Effector CD8-positive, alpha-beta T cell (primary cell): ENCODE measurements around the gene PSMA8.
"Not testable (repeated sequence)": the region's sequence is repeated elsewhere in the genome, so short reads cannot be mapped to it uniquely, and the experiment has no call there.

ENCODE experiments used
- DNase-seq: peaks from one replicate; lab custom pipeline; 2025; lab: John Stamatoyannopoulos, UW

Gene PSMA8

GRCh38 chr18:26175481-26175880 is 41.8 kb downstream of the PSMA8 start:
- no peak for DNase-seq

- DNase-seq = no peak
Measured at GRCh38 chr18:26176134-26176533, 42.5 kb downstream of the PSMA8 start.

- DNase-seq = no peak
Measured at GRCh38 chr18:26181343-26181826, 47.7 kb downstream of the PSMA8 start.

- DNase-seq = no peak
Measured at GRCh38 chr18:26183395-26184112, 49.9 kb downstream of the PSMA8 start.

GRCh38 chr18:26185267-26185666 is 51.6 kb downstream of the PSMA8 start:
- DNase-seq = no peak

- no peak for DNase-seq
Measured at GRCh38 chr18:26190506-26190905, 56.8 kb downstream of the PSMA8 start.

GRCh38 chr18:26192233-26192632 is 58.6 kb downstream of the PSMA8 start:
- no peak for DNase-seq

- no peak for DNase-seq
Measured at GRCh38 chr18:26196605-26197004, 62.9 kb downstream of the PSMA8 start.

- DNase-seq = not testable (repeated sequence)
Measured at GRCh38 chr18:26202001-26202400, 68.3 kb downstream of the PSMA8 start.

- no peak for DNase-seq
Measured at GRCh38 chr18:26205318-26205717, 71.6 kb downstream of the PSMA8 start.

GRCh38 chr18:26206488-26206887 is 72.8 kb downstream of the PSMA8 start:
- no peak for DNase-seq

- DNase-seq = no peak
Measured at GRCh38 chr18:26207937-26208336, 74.3 kb downstream of the PSMA8 start.

- DNase-seq = no peak
Measured at GRCh38 chr18:26208977-26209376, 75.3 kb downstream of the PSMA8 start.

GRCh38 chr18:26210147-26210546 is 76.5 kb downstream of the PSMA8 start:
- DNase-seq = no peak

- DNase-seq = peak; percentile 18
Measured at GRCh38 chr18:26215247-26215970, 81.7 kb downstream of the PSMA8 start.

- no peak for DNase-seq
Measured at GRCh38 chr18:26225022-26225693, 91.5 kb downstream of the PSMA8 start.

- no peak for DNase-seq
Measured at GRCh38 chr18:26225915-26226228, 92.2 kb downstream of the PSMA8 start.

GRCh38 chr18:26226229-26227050 is 92.8 kb downstream of the PSMA8 start, which contains the start of gene TAF4B:
TAF4B (plus strand) TSS chr18:26226445; CDS start chr18:26226934, 489 bp downstream.
- peak; percentile 93 for DNase-seq

- DNase-seq = no peak
Measured at GRCh38 chr18:26227051-26227670, 93.5 kb downstream of the PSMA8 start.

- no peak for DNase-seq
Measured at GRCh38 chr18:26228562-26229260, 95.0 kb downstream of the PSMA8 start.

GRCh38 chr18:26230497-26230896 is 96.8 kb downstream of the PSMA8 start:
- no peak for DNase-seq
